Fibroblast of the aortic adventitia (primary cell): ENCODE measurements around the gene MCRIP1. TPM values are rescaled to one million over a fixed set of nuclear protein-coding genes. Genes with fewer than 3 reads are reported as not detected.

Experiments used
- total RNA-seq: library from RNA; depleted of rRNA; stranded (reverse); fragments of >200 nt; gene quantifications from 2 replicates; pipeline ENCODE4 v1.2.3, GENCODE V29; 2012; ENCODE audit warnings: low replicate concordance

MCRIP1 gene
- total RNA-seq, 1 donor, result 130 TPM

Other genes starting within 250 kb of the MCRIP1 start
- 34.4 and 60.3 TPM in 2 replicates for gene NPLOC4, start 196.2 kb downstream of the MCRIP1 start, total RNA-seq
- gene TSPAN10, start 196.1 kb downstream of the MCRIP1 start, total RNA-seq, result 2.7 and 4.5 TPM in 2 replicates
- 0.63 TPM in 1 of 2 replicates, not detected in the other for gene PDE6G, start 176.7 kb downstream of the MCRIP1 start, total RNA-seq
- 20.7 and 22.2 TPM in 2 replicates for gene OXLD1, start 166.7 kb downstream of the MCRIP1 start, total RNA-seq
- gene CCDC137, start 166.6 kb downstream of the MCRIP1 start, total RNA-seq, result 7.0 and 12.0 TPM in 2 replicates
- 21.3 and 26.4 TPM in 2 replicates for gene ARL16, start 149.5 kb downstream of the MCRIP1 start, total RNA-seq
- gene HGS, start 149.3 kb downstream of the MCRIP1 start, total RNA-seq, result 89.0 and 94.7 TPM in 2 replicates
- gene MRPL12, start 129.9 kb downstream of the MCRIP1 start, total RNA-seq, result 19.2 and 23.7 TPM in 2 replicates
- 4.1 and 19.3 TPM in 2 replicates for gene SLC25A10, start 121.0 kb downstream of the MCRIP1 start, total RNA-seq
- gene GCGR, start 29.1 kb downstream of the MCRIP1 start, total RNA-seq, result not detected in 2 replicates
- gene PPP1R27, start 1.8 kb upstream of the MCRIP1 start, total RNA-seq, result not detected in 2 replicates
- gene P4HB, start 27.2 kb upstream of the MCRIP1 start, total RNA-seq, result 763 and 1,500 TPM in 2 replicates
- 95.1 and 149 TPM in 2 replicates for gene ARHGDIA, start 38.0 kb upstream of the MCRIP1 start, total RNA-seq
- gene ALYREF, start 58.3 kb upstream of the MCRIP1 start, total RNA-seq, result 43.6 and 77.3 TPM in 2 replicates
- gene ANAPC11, start 58.4 kb upstream of the MCRIP1 start, total RNA-seq, result 172 and 178 TPM in 2 replicates
- gene NPB, start 68.9 kb upstream of the MCRIP1 start, total RNA-seq, result 1.3 and 1.4 TPM in 2 replicates
- 20.3 and 36.7 TPM in 2 replicates for gene PCYT2, start 78.1 kb upstream of the MCRIP1 start, total RNA-seq
- 12.7 and 18.1 TPM in 2 replicates for gene SIRT7, start 84.9 kb upstream of the MCRIP1 start, total RNA-seq
- 19.1 and 28.0 TPM in 2 replicates for gene MAFG, start 94.4 kb upstream of the MCRIP1 start, total RNA-seq
- gene PYCR1, start 104.0 kb upstream of the MCRIP1 start, total RNA-seq, result 16.9 and 91.0 TPM in 2 replicates
- gene MYADML2, start 113.9 kb upstream of the MCRIP1 start, total RNA-seq, result not detected in 2 replicates
- 0.09 TPM in 1 of 2 replicates, not detected in the other for gene NOTUM, start 127.9 kb upstream of the MCRIP1 start, total RNA-seq
- 23.6 and 37.0 TPM in 2 replicates for gene ASPSCR1, start 144.3 kb upstream of the MCRIP1 start, total RNA-seq
- 27.6 and 41.8 TPM in 2 replicates for gene CENPX, start 189.6 kb upstream of the MCRIP1 start, total RNA-seq
- 15.5 and 22.0 TPM in 2 replicates for gene LRRC45, start 190.0 kb upstream of the MCRIP1 start, total RNA-seq
- gene RAC3, start 198.4 kb upstream of the MCRIP1 start, total RNA-seq, result 6.2 and 13.5 TPM in 2 replicates
- gene DCXR, start 204.4 kb upstream of the MCRIP1 start, total RNA-seq, result 29.3 and 101 TPM in 2 replicates
- 32.0 and 33.3 TPM in 2 replicates for gene RFNG, start 218.5 kb upstream of the MCRIP1 start, total RNA-seq
- 77.5 and 85.5 TPM in 2 replicates for gene GPS1, start 218.6 kb upstream of the MCRIP1 start, total RNA-seq
- 33.8 and 62.3 TPM in 2 replicates for gene DUS1L, start 232.5 kb upstream of the MCRIP1 start, total RNA-seq